ENCODE results near the gene KIAA1671.

KIAA1671 gene

GRCh38 chr22:25122136-25122764 lies 169.7 kb downstream of the KIAA1671 start:
- TF ChIP-seq EZH2phosphoT487 (IDR thresholded peaks at IDR 0.05; ENCODE audit: borderline replicate concordance) = no peak
- TF ChIP-seq, protein P1, sequence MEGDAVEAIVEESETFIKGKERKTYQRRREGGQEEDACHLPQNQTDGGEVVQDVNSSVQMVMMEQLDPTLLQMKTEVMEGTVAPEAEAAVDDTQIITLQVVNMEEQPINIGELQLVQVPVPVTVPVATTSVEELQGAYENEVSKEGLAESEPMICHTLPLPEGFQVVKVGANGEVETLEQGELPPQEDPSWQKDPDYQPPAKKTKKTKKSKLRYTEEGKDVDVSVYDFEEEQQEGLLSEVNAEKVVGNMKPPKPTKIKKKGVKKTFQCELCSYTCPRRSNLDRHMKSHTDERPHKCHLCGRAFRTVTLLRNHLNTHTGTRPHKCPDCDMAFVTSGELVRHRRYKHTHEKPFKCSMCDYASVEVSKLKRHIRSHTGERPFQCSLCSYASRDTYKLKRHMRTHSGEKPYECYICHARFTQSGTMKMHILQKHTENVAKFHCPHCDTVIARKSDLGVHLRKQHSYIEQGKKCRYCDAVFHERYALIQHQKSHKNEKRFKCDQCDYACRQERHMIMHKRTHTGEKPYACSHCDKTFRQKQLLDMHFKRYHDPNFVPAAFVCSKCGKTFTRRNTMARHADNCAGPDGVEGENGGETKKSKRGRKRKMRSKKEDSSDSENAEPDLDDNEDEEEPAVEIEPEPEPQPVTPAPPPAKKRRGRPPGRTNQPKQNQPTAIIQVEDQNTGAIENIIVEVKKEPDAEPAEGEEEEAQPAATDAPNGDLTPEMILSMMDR (conservative IDR thresholded peaks at IDR 0.05; ENCODE audit: low read length) = no peak

DNA sequence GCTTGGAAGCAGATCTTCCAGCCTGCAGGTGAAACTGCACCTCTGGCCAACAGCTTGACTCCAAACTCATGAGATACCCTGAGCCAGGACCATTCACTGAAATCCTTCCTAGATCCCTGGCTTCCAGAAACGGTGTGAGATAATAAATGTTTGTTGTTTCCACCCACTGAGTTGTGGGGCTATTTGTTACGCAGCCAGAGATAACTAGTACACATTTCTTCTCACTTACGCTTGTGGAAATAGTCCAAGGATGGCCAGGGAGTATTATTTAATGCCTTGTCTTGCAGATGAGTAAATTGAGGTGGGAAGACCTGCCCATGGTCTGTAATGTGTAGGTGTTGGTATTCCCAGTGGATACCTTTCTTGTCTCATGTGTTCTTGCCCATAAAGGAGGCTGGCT lies 171.2 kb downstream of the KIAA1671 start:
- no peaks in the 10 kb centered on the region for H3K9me3 ChIP-seq (ENCODE audit: insufficient read depth, low read depth, low read length)
- no peaks in the 10 kb centered on the region for H3K36me3 ChIP-seq (ENCODE audit: insufficient read depth, low read length)
- no peak overlapping the region for H2AFZ ChIP-seq (ENCODE audit: low read length)
- no peaks in the 10 kb centered on the region for H3K27me3 ChIP-seq (ENCODE audit: insufficient read depth, low read length, poor library complexity, severe bottlenecking)
- no peak overlapping the region for H3K4me3 ChIP-seq (ENCODE audit: low read length, poor library complexity, severe bottlenecking)
- H3K4me2 ChIP-seq (ENCODE audit: low read depth, low read length, poor library complexity, severe bottlenecking) = no peak overlapping the region
- no peaks in the 10 kb centered on the region for H4K20me1 ChIP-seq (ENCODE audit: insufficient read depth, low read length, poor library complexity, severe bottlenecking)
- no peaks in the 10 kb centered on the region for H3K4me1 ChIP-seq (ENCODE audit: insufficient read depth, low read length, poor library complexity, severe bottlenecking)
- H3K9ac ChIP-seq (ENCODE audit: low read depth, low read length, poor library complexity, severe bottlenecking) = no peak overlapping the region
- H3K9me2 ChIP-seq (replicated peaks; ENCODE audit: low read depth, low read length) = no peaks in the 10 kb centered on the region
- TF ChIP-seq, protein P1 (conservative IDR thresholded peaks at IDR 0.05; ENCODE audit: low read length) = no peak
- no peak for TF ChIP-seq EZH2phosphoT487 (IDR thresholded peaks at IDR 0.05; ENCODE audit: borderline replicate concordance)
- H3K79me2 ChIP-seq (ENCODE audit: insufficient read depth, low read length) = no peaks in the 10 kb centered on the region
- no peaks in the 10 kb centered on the region for H3F3A ChIP-seq (ENCODE audit: low read depth)

More at GRCh38 chr22:25122136-25122764, 169.7 kb downstream of the KIAA1671 start:
- Histone ChIP-seq H4K20me1 (ENCODE audit: insufficient read depth, low read length, poor library complexity, severe bottlenecking) (no peaks in the 10 kb centered on the region), H3K4me2 (ENCODE audit: low read depth, low read length, poor library complexity, severe bottlenecking) (no peak overlapping the region), H3K9ac (ENCODE audit: low read depth, low read length, poor library complexity, severe bottlenecking) (no peak overlapping the region), H3K4me3 (ENCODE audit: low read length, poor library complexity, severe bottlenecking) (no peak overlapping the region), H3K9me2 (replicated peaks; ENCODE audit: low read depth, low read length) (no peaks in the 10 kb centered on the region), H2AFZ (ENCODE audit: low read length) (no peak overlapping the region), H3K4me1 (ENCODE audit: insufficient read depth, low read length, poor library complexity, severe bottlenecking) (no peaks in the 10 kb centered on the region), H3K9me3 (ENCODE audit: insufficient read depth, low read depth, low read length) (no peaks in the 10 kb centered on the region), H3K79me2 (ENCODE audit: insufficient read depth, low read length) (no peaks in the 10 kb centered on the region), H3K36me3 (ENCODE audit: insufficient read depth, low read length) (no peaks in the 10 kb centered on the region), H3F3A (ENCODE audit: low read depth) (no peaks in the 10 kb centered on the region), H3K27me3 (ENCODE audit: insufficient read depth, low read length, poor library complexity, severe bottlenecking) (no peaks in the 10 kb centered on the region)

DNA sequence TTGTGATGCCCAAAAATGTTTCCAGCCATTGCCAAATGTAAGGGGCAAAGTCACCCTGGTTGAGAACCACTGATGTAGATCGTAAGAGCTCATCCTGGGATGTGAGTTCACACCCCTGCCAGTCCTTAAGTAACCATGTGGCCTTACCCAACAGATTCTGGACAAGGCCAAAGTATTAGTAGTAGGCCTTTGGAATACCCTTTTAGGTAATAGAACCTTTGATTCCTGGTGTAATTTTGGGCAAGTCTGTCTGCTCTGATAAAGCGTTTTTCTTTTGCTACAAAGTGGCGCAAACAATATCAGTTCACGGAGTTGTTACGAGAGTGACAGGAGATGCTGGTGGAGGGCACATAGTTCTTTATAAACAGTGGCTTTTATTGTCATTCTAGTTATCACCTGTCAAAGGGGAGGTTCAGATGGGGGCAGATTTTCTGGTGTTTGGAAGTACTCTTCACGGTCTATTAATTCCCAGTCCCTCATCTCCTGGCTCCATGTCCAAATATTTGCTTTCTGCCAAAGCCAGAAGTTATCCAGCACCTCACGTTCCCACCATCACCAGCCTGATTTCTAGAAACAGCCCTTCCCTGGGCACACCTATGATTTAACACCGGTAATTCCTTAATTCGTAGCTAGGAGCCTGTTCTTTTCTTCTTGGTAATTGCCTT lies 173.3 kb downstream of the KIAA1671 start:
- Histone ChIP-seq H3K9me3 (ENCODE audit: insufficient read depth, low read depth, low read length) (no peaks in the 10 kb centered on the region), H3K9ac (ENCODE audit: low read depth, low read length, poor library complexity, severe bottlenecking) (no peak overlapping the region), H3K27me3 (ENCODE audit: insufficient read depth, low read length, poor library complexity, severe bottlenecking) (no peaks in the 10 kb centered on the region), H3F3A (ENCODE audit: low read depth) (no peaks in the 10 kb centered on the region), H3K79me2 (ENCODE audit: insufficient read depth, low read length) (no peaks in the 10 kb centered on the region), H2AFZ (ENCODE audit: low read length) (no peak overlapping the region), H3K36me3 (ENCODE audit: insufficient read depth, low read length) (no peaks in the 10 kb centered on the region), H3K4me3 (ENCODE audit: low read length, poor library complexity, severe bottlenecking) (no peak overlapping the region), H3K9me2 (replicated peaks; ENCODE audit: low read depth, low read length) (no peaks in the 10 kb centered on the region), H3K4me1 (ENCODE audit: insufficient read depth, low read length, poor library complexity, severe bottlenecking) (no peaks in the 10 kb centered on the region), H3K4me2 (ENCODE audit: low read depth, low read length, poor library complexity, severe bottlenecking) (no peak overlapping the region), H4K20me1 (ENCODE audit: insufficient read depth, low read length, poor library complexity, severe bottlenecking) (no peaks in the 10 kb centered on the region)
- no peak for TF ChIP-seq EZH2phosphoT487 (IDR thresholded peaks at IDR 0.05; ENCODE audit: borderline replicate concordance)
- TF ChIP-seq, protein P1 (conservative IDR thresholded peaks at IDR 0.05; ENCODE audit: low read length) = no peak

All from Loucy (cell line).